GM19240 (cell line): Measurements from ENCODE around the gene CAPN15.
"Not testable (repeated sequence)": the region's sequence is repeated elsewhere in the genome, so short reads cannot be mapped to it uniquely, and the experiment has no call there.

Experiments
- DNase-seq: peaks from one replicate; pipeline ENCODE4 v3.0.0; 2011; ENCODE audit warnings: low spot score; ENCODE audit not compliant: insufficient read length

The CAPN15 gene

GRCh38 chr16:506246-506546, 21.3 kb upstream of the CAPN15 start:
- DNase-seq: no peak

DNA sequence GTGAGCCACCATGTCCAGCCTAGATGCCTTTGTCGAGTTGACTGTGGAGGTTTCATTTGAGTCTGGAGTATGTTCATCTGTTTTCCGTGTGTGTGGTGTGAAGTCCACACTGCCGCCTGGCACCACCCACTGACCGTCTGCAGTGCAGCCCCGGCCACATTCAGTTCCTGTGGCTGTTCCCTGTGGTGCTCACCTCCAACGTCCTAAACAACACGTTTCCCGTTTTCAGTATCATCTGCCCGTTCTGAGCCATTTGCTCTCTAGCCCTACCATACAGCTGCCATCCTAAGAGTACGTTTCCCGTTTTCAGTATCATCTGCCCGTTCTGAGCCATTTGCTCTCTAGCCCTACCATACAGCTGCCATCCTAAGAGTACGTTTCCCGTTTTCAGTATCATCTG, 20.0 kb upstream of the CAPN15 start:
- not testable (repeated sequence) for DNase-seq

- DNase-seq: no peak
These were observed 19.5 kb upstream of the CAPN15 start for GRCh38 chr16:507996-508395.

DNA sequence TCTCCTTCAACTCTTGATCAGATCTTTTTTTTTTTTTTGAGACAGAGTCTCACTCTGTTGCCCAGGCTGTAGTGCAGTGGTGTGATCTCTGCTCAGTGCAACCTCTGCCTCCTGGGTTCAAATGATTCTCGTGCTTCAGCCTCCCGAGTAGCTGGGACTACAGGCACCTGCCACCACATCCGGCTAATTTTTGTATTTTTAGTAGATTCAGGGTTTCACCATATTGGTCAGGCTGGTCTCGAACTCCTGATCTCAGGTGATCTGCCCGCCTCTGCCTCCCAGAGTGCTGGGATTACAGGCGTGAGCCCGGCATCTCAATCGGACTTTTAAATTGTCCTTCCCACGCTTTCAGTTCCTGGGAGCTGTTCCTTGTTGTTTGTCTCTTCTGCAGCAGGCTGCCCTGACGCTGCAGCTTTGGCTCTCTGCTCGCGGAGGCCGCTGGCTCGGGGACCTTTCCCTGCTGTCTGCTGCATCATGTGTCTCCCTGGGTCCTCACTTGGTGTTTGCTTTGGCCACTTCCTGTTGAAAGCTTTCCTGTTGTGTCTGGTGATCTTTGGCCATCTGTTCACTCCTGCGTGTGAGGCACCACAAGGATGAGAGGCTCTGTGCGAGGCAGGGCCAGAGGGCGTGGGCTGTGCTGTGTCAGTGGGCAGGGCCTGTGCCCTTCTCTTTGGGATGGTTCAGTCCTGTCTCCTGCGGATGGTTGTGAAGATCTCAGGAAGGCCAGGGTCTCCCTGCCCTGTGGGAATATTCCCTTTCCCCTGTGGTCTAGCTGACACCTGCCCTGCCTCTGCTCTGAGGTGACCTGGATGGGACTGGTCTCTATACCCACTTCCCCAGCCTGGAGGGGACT, 18.4 kb upstream of the CAPN15 start:
- DNase-seq: no peak

DNA sequence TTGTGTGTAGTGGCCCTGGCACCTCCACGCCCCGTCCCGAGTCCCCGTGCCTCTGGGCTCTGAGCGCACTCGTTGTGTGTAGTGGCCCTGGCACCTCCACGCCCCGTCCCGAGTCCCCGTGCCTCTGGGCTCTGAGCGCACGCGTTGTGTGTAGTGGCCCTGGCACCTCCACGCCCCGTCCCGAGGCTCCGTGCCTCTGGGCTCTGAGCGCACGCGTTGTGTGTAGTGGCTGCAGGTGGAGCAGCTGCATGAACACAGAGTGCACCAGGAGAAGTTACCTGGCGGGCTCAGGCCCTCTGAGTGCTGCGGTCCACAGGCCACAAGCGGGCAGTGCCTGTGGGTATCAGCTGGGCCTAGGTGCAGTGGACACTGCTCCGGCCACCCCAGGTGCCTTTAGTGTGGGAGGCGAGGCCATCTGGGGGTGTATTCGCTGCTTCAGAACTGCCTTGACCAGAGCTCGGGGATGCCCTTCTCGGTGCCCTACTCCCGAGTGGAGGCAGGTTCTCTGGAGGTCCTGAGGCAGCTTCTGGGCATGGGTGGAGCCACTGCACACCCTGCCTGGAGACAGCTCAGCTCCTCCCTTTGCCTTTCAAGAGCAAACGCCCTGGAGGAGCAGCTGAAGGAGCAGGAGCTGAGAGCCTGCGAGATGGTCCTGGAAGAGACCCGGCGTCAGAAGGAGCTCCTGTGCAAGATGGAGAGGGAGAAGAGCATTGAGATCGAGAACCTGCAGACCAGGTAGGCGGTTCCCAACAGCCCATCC, 17.3 kb upstream of the CAPN15 start:
- no peak for DNase-seq

- no peak for DNase-seq
These were observed 14.7 kb upstream of the CAPN15 start for GRCh38 chr16:512802-513201.

DNA sequence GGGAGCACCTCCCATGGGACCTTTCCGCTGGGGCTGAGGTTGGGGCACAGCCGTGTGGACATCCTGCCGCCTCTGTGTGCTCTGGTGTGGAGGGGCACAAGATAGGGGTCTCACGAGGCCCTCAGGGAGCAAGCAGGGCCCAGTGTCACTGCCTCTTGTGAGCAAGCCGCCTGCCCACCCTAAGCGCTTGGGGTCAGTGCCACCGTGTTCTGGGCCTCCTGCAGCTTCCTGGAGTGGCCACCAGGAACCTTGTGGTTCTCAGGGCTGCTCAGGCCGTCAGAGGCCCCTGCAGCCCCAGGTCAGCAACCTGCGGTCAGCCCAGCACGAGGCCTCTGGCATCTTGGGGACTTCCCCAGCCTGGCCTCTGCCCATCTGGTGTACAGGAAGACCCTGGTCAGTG, 13.6 kb upstream of the CAPN15 start:
- no peak for DNase-seq

- DNase-seq: no peak
These were observed 12.2 kb upstream of the CAPN15 start for GRCh38 chr16:515175-515938.

DNA sequence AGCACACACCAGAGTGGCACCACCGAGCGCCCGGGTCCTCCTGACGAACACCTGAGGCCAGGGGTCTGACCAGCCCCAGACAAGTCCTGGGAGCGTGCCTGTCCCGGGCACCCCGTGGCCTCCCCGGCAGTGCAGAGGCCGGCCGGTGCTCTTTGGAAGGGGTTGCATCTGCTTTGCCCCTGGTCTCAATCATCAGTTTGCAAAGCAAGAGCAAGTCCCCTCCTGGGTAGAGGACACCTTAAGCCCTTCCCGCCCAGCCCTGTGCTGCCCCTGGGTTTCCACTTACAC, 11.6 kb upstream of the CAPN15 start:
- DNase-seq: no peak

GRCh38 chr16:516301-516700, 11.2 kb upstream of the CAPN15 start:
- no peak for DNase-seq

- DNase-seq: no peak
These were observed 8.7 kb upstream of the CAPN15 start for GRCh38 chr16:518858-519257.

DNA sequence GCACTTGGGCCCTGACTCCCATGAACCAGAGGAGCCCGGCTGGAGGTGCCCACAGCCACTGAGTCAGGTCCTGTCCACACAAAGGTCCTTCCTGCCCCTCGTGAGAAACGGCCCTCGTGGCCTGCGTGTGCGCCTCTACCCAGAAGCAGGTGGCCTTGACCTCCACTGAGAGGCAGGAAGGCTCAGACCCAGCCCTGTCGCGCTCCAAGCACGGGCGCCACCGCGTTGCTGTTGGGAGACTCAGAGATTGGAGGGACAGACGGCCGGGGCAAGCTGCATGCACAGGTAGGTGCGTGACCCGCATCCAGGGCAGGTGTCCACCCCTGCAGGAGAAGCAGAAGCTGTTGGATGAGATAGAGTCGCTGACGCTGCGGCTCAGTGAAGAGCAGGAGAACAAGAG, 8.1 kb upstream of the CAPN15 start:
- no peak for DNase-seq

DNA sequence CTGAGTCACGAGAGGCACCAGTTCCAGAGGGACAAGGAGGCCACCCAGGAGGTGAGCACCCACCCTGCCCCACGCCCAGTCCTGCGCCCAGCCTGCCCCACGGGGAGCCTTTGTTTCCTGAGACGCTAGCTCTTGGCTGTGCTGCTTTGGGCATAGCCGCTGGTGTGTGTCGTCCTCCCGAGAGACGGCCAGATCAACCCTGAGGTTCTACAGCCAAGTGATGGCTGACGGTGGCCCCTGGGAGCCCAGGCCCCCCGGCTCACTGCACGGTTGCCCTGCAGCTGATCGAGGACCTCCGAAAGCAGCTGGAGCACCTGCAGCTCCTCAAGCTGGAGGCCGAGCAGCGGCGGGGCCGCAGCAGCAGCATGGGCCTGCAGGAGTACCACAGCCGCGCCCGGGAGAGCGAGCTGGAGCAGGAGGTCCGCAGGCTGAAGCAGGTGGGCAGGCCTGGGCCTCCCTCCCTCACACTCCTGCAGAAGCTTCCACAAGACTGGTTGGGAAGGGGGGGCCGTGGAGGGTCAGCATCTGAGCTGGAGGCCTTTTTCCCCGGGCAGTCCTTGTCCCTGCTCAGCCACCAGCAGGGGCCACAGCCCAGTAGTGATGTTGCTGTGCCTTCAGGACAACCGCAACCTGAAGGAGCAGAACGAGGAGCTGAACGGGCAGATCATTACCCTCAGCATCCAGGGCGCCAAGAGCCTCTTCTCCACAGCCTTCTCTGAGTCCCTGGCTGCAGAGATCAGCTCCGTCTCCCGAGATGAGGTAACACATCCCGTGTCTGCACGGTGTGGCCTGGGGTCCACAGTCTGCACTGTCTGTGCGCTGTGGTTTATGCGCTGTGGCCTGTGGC, 7.4 kb upstream of the CAPN15 start:
- no peak for DNase-seq

- no peak for DNase-seq
These were observed 6.7 kb upstream of the CAPN15 start for GRCh38 chr16:520847-521246.

- DNase-seq: no peak
These were observed 5.9 kb upstream of the CAPN15 start for GRCh38 chr16:521381-522210.

GRCh38 chr16:522320-523096, 5.0 kb upstream of the CAPN15 start:
- DNase-seq: no peak

DNA sequence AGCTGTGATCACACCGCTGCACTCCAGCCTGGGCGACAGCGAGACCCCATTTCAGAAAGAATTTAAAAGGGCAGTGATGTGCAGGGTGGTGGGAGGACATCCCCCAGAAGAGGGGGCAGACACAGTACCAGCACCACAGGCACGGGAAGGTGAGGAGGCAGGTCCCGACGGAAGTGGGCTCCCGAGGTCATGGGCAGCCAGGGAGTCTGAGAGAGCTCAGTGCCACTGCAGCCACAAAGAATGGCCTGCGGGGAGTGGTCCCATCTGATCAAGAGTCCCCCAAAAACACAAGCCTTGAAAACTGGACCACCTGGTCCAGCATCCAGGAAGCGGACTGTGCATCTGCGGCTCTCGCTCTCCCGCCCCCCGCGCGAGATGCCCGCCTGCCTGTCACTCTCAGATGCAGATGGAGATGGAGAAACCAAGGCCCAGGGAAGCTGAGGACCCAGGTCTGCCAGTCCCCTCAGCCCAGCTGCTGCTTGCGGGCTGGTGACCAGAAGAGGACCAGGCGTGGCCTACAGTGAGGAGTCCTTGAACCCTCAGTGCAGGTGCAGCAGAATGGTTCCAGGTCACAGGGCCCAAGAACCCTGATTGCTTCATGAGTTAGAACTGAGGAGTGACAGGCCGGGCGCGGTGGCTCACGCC, 4.3 kb upstream of the CAPN15 start:
- DNase-seq: no peak

DNA sequence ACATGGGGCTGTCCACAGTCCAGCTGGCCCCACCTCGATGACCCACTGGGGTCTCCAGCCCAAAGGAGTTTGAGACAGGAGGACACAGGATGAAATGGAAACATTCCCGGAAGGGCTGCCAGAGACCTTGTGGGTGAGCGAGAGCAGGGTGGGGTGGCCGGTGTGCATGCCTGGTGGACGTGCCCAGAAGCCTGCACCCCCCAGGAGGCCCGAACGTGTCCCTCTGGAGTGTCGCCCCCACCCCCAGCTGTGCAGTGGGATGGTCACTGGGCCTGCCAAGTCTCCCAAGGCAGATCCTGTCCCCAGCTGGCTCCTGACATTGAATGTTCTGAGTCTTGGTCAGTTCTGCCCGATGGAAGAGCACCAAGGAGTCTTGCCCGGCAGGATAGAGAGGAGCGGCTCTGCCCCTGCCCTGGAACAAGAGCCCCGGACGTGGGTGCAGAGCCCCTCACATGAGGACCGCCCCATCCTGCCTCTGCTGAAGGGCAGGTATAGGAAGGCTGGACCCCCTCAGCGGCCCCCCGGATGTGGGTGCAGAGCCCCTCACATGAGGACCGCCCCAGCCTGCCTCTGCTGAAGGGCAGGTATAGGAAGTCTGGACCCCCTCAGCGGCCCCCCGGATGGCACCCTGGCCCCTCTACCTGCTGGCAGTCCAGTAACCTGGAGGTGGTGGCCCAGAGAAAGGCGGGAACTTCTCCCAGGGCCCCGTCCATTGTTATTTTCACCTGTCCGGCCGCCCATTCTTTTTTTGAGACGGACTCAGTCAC, 3.1 kb upstream of the CAPN15 start:
- no peak for DNase-seq

DNA sequence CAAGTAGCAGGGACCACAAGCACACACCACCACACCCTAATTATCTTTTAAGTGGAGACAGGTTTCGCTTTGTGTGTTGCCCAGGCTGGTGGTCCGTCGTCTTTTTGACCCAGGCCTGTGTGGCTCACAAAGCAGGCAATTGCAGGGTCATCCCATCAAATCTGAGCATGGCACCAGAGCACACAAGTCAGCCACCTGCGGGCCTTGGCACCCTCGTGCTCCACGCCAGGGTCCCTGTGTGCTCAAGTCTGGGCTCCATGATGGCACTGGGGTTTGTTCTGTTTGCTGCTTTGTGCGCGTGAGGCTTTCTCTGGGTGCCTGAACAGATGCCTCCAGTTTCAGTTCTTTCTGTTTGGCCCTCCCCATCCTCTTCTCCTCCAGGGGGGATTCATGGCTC, 2.4 kb upstream of the CAPN15 start:
- no peak for DNase-seq
